Measurements from ENCODE around the gene TMEM150C.

The TMEM150C gene
- total RNA-seq: 0 reads per million in 3 donors

- Histone ChIP-seq H3K27me3 (replicated peaks; ENCODE audit: control insufficient read depth, insufficient read depth, low read length, poor library complexity, severe bottlenecking) (peaks cover 23% of the 10 kb centered on the region), H3K4me3 (ENCODE audit: insufficient read depth, low read depth, low read length, poor library complexity, severe bottlenecking) (no peak within 1 kb of the TSS), H3K4me1 (ENCODE audit: control insufficient read depth, insufficient read depth, low read length, poor library complexity, severe bottlenecking) (peaks cover 2% of the 10 kb centered on the region), H3K36me3 (ENCODE audit: control insufficient read depth, insufficient read depth, low read length) (no peaks in the 10 kb centered on the region), H3K9me3 (ENCODE audit: control insufficient read depth, low read length) (no peaks in the 10 kb centered on the region), H3K27ac (ENCODE audit: insufficient read depth, low read length, poor library complexity, severe bottlenecking) (no peak within 1 kb of the TSS)
- no peak for DNase-seq
These were observed at the start of gene TMEM150C for GRCh38 chr4:82561786-82562563. Gene TMEM150C, minus strand, starts transcription at chr4:82561988. Its CDS starts 57,331 bp downstream, at chr4:82504657.

DNA sequence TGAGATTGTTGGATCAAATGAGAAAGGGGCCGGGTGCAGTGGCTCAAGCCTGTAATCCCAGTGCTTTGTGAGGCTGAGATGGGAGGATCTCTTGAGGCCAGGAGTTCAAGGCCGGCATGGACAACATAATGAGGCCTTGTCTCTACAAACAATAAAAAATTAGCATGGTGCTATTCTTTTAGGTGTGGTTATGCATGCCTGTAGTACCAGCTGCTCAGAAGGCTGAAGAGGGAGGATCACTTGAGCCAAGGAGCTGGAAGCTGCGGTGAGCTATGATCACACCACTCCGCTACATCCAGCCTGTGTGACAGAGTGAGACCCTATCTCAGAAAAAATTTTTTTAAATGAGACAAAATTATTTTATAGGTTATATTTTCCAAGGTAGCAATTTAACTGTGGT lies 49.7 kb upstream of the TMEM150C start:
- Histone ChIP-seq H3K9me3 (ENCODE audit: control insufficient read depth, low read length) (no peaks in the 10 kb centered on the region), H3K36me3 (ENCODE audit: control insufficient read depth, insufficient read depth, low read length) (no peaks in the 10 kb centered on the region), H3K4me1 (ENCODE audit: control insufficient read depth, insufficient read depth, low read length, poor library complexity, severe bottlenecking) (no peaks in the 10 kb centered on the region), H3K27ac (ENCODE audit: insufficient read depth, low read length, poor library complexity, severe bottlenecking) (no peak overlapping the region), H3K27me3 (replicated peaks; ENCODE audit: control insufficient read depth, insufficient read depth, low read length, poor library complexity, severe bottlenecking) (no peaks in the 10 kb centered on the region), H3K4me3 (ENCODE audit: insufficient read depth, low read depth, low read length, poor library complexity, severe bottlenecking) (no peak overlapping the region)
- no peak for DNase-seq

DNA sequence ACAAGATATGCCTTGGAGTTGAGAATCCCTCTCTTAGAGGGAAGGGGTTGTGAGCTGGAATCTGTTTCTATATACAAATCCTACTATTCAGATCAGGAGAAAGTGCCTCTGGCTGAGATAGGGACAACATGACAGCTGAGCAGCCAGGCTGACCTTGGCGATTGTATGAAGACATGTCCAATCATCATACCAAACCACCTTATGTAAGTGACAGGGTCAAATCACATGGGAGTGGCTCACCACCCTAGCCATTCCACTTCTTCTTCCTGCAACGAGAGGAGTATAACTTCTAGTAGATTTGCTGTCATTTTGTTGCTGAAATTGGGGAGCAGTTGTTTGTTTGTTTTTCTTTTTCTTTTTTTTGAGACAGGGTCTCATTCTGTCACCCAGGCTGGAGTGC lies 48.3 kb upstream of the TMEM150C start:
- H3K27ac ChIP-seq (ENCODE audit: insufficient read depth, low read length, poor library complexity, severe bottlenecking): no peak overlapping the region
- H3K9me3 ChIP-seq (ENCODE audit: control insufficient read depth, low read length): no peaks in the 10 kb centered on the region

DNA sequence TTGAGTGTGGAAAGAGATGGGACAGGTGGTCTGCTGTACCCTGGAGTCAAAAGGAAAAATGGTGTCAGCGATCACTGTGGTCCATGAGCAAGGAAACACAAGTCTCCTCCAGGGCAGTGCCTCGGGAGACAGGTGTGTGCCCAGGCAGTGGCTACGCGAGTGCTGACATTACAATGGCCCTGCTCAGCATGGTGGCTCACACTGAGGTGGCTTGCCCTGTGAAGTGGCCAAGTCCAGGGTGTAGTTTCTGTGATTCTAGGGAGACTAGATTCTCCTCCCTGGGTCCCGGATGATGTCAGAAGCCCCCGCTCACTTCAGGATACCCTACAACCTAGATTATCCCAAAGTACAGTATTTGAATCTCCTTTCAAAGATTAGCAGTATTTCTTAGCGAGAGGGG lies 44.8 kb upstream of the TMEM150C start:
- Histone ChIP-seq H3K27ac (ENCODE audit: insufficient read depth, low read length, poor library complexity, severe bottlenecking) (no peak overlapping the region), H3K36me3 (ENCODE audit: control insufficient read depth, insufficient read depth, low read length) (no peaks in the 10 kb centered on the region), H3K4me1 (ENCODE audit: control insufficient read depth, insufficient read depth, low read length, poor library complexity, severe bottlenecking) (no peaks in the 10 kb centered on the region)

More for the DNA sequence above, 48.3 kb upstream of the TMEM150C start:
- DNase-seq: no peak
- no peaks in the 10 kb centered on the region for H3K4me1 ChIP-seq (ENCODE audit: control insufficient read depth, insufficient read depth, low read length, poor library complexity, severe bottlenecking)
- H3K36me3 ChIP-seq (ENCODE audit: control insufficient read depth, insufficient read depth, low read length): no peaks in the 10 kb centered on the region
- H3K27me3 ChIP-seq (replicated peaks; ENCODE audit: control insufficient read depth, insufficient read depth, low read length, poor library complexity, severe bottlenecking): no peaks in the 10 kb centered on the region
- H3K4me3 ChIP-seq (ENCODE audit: insufficient read depth, low read depth, low read length, poor library complexity, severe bottlenecking): no peak overlapping the region

DNA sequence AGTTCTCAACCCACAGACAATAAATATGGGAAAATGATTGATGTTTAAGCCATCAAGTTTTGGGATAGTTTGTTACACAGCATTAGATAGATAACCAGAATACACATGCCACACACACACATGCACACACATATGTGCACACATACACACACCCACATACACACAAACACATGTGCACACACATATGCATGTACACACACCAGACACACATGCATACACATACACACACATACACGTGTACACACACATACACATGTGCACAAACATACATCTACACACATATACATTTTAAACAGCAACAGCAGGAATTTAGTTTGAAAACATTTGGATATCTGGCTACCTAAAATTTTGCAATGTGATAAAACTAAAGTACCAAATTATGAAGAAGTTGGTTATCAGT lies 42.7 kb upstream of the TMEM150C start:
- H3K36me3 ChIP-seq (ENCODE audit: control insufficient read depth, insufficient read depth, low read length): no peaks in the 10 kb centered on the region
- H3K9me3 ChIP-seq (ENCODE audit: control insufficient read depth, low read length): no peaks in the 10 kb centered on the region
- H3K27me3 ChIP-seq (replicated peaks; ENCODE audit: control insufficient read depth, insufficient read depth, low read length, poor library complexity, severe bottlenecking): no peaks in the 10 kb centered on the region
- no peak overlapping the region for H3K27ac ChIP-seq (ENCODE audit: insufficient read depth, low read length, poor library complexity, severe bottlenecking)
- no peak for DNase-seq
- no peak overlapping the region for H3K4me3 ChIP-seq (ENCODE audit: insufficient read depth, low read depth, low read length, poor library complexity, severe bottlenecking)
- no peaks in the 10 kb centered on the region for H3K4me1 ChIP-seq (ENCODE audit: control insufficient read depth, insufficient read depth, low read length, poor library complexity, severe bottlenecking)

More for the DNA sequence above, 44.8 kb upstream of the TMEM150C start:
- no peak for DNase-seq
- no peak overlapping the region for H3K4me3 ChIP-seq (ENCODE audit: insufficient read depth, low read depth, low read length, poor library complexity, severe bottlenecking)
- H3K27me3 ChIP-seq (replicated peaks; ENCODE audit: control insufficient read depth, insufficient read depth, low read length, poor library complexity, severe bottlenecking): no peaks in the 10 kb centered on the region
- H3K9me3 ChIP-seq (ENCODE audit: control insufficient read depth, low read length): no peaks in the 10 kb centered on the region

GRCh38 chr4:82601242-82602015 lies 39.6 kb upstream of the TMEM150C start:
- H3K4me1 ChIP-seq (ENCODE audit: control insufficient read depth, insufficient read depth, low read length, poor library complexity, severe bottlenecking): no peaks in the 10 kb centered on the region
- DNase-seq: no peak

DNA sequence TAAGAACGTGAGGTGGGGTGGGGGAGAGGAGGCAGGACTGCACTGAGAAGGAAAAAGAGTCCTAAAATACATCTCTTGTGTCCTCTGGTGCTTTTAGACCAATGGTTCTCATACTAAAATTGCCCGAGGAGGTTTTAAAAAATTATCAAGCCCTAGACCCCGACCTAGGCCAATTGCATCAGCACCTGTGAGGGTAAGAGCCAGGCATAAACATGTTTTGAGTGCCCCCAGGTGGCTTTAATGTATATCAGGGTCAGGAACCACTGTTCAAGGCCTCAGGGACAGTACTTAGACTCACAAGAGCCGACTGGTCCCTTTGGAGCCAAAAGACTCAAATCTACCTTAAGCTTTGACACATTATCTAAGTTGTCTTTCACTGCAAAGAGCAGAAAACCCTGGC lies 37.5 kb upstream of the TMEM150C start:
- Histone ChIP-seq H3K4me1 (ENCODE audit: control insufficient read depth, insufficient read depth, low read length, poor library complexity, severe bottlenecking) (no peaks in the 10 kb centered on the region), H3K4me3 (ENCODE audit: insufficient read depth, low read depth, low read length, poor library complexity, severe bottlenecking) (no peak overlapping the region), H3K27ac (ENCODE audit: insufficient read depth, low read length, poor library complexity, severe bottlenecking) (no peak overlapping the region), H3K27me3 (replicated peaks; ENCODE audit: control insufficient read depth, insufficient read depth, low read length, poor library complexity, severe bottlenecking) (no peaks in the 10 kb centered on the region), H3K9me3 (ENCODE audit: control insufficient read depth, low read length) (no peaks in the 10 kb centered on the region), H3K36me3 (ENCODE audit: control insufficient read depth, insufficient read depth, low read length) (no peaks in the 10 kb centered on the region)
- DNase-seq: no peak

More at GRCh38 chr4:82601242-82602015, 39.6 kb upstream of the TMEM150C start:
- Histone ChIP-seq H3K36me3 (ENCODE audit: control insufficient read depth, insufficient read depth, low read length) (no peaks in the 10 kb centered on the region), H3K27me3 (replicated peaks; ENCODE audit: control insufficient read depth, insufficient read depth, low read length, poor library complexity, severe bottlenecking) (no peaks in the 10 kb centered on the region), H3K27ac (ENCODE audit: insufficient read depth, low read length, poor library complexity, severe bottlenecking) (no peak overlapping the region), H3K9me3 (ENCODE audit: control insufficient read depth, low read length) (no peaks in the 10 kb centered on the region), H3K4me3 (ENCODE audit: insufficient read depth, low read depth, low read length, poor library complexity, severe bottlenecking) (no peak overlapping the region)

DNA sequence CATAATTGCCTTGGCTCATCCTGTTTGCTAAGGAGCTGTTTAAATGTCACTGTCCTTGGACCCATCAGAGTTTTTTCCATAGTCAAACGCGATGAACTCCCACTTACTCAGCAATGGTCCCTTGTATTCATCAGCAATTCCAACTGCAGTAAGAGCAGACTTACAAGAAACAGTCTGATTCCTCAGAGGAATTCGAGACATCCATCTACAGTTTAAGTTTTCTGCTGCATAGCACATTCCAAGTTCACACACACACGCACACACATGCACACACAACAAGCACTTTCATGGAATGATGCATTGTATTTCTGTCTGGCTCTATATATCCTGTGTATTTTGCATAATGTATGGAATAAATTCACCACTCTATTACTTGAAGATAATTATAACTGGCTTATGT lies 32.7 kb upstream of the TMEM150C start:
- H3K9me3 ChIP-seq (ENCODE audit: control insufficient read depth, low read length): no peaks in the 10 kb centered on the region
- no peak overlapping the region for H3K27ac ChIP-seq (ENCODE audit: insufficient read depth, low read length, poor library complexity, severe bottlenecking)
- H3K36me3 ChIP-seq (ENCODE audit: control insufficient read depth, insufficient read depth, low read length): no peaks in the 10 kb centered on the region
- H3K4me1 ChIP-seq (ENCODE audit: control insufficient read depth, insufficient read depth, low read length, poor library complexity, severe bottlenecking): no peaks in the 10 kb centered on the region
- DNase-seq: no peak
- no peaks in the 10 kb centered on the region for H3K27me3 ChIP-seq (replicated peaks; ENCODE audit: control insufficient read depth, insufficient read depth, low read length, poor library complexity, severe bottlenecking)
- H3K4me3 ChIP-seq (ENCODE audit: insufficient read depth, low read depth, low read length, poor library complexity, severe bottlenecking): no peak overlapping the region

GRCh38 chr4:82593411-82593810 lies 31.6 kb upstream of the TMEM150C start:
- H3K4me3 ChIP-seq (ENCODE audit: insufficient read depth, low read depth, low read length, poor library complexity, severe bottlenecking): no peak overlapping the region
- no peak for DNase-seq
- no peaks in the 10 kb centered on the region for H3K9me3 ChIP-seq (ENCODE audit: control insufficient read depth, low read length)
- no peaks in the 10 kb centered on the region for H3K27me3 ChIP-seq (replicated peaks; ENCODE audit: control insufficient read depth, insufficient read depth, low read length, poor library complexity, severe bottlenecking)
- no peaks in the 10 kb centered on the region for H3K4me1 ChIP-seq (ENCODE audit: control insufficient read depth, insufficient read depth, low read length, poor library complexity, severe bottlenecking)
- no peaks in the 10 kb centered on the region for H3K36me3 ChIP-seq (ENCODE audit: control insufficient read depth, insufficient read depth, low read length)
- H3K27ac ChIP-seq (ENCODE audit: insufficient read depth, low read length, poor library complexity, severe bottlenecking): no peak overlapping the region

DNA sequence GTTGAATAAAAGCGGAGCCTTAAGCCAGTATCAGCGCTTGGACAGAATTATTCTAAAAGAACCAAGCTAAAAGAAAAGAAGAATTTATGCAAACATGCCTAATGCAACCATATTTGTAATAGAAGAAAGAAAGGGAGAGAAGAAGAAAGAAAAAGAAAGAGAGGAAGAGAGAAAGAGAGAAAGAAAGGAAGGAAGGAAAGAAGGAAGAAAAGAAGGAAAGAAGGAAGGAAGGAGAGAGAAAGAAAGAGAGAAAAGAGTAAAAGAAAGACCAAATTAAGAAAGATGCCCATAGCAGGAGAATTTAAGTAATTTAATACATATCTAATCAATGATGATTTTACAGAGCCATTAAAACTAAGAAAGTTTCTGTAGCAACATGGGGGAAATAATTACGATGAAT lies 30.9 kb upstream of the TMEM150C start:
- no peak for DNase-seq
- Histone ChIP-seq H3K36me3 (ENCODE audit: control insufficient read depth, insufficient read depth, low read length) (no peaks in the 10 kb centered on the region), H3K27me3 (replicated peaks; ENCODE audit: control insufficient read depth, insufficient read depth, low read length, poor library complexity, severe bottlenecking) (no peaks in the 10 kb centered on the region)

More for the DNA sequence above, 30.9 kb upstream of the TMEM150C start:
- Histone ChIP-seq H3K4me1 (ENCODE audit: control insufficient read depth, insufficient read depth, low read length, poor library complexity, severe bottlenecking) (no peaks in the 10 kb centered on the region), H3K9me3 (ENCODE audit: control insufficient read depth, low read length) (no peaks in the 10 kb centered on the region), H3K4me3 (ENCODE audit: insufficient read depth, low read depth, low read length, poor library complexity, severe bottlenecking) (no peak overlapping the region), H3K27ac (ENCODE audit: insufficient read depth, low read length, poor library complexity, severe bottlenecking) (no peak overlapping the region)
